Central memory CD8-positive, alpha-beta T cell (primary cell): Measurements from ENCODE around the gene SNF8.

ENCODE experiments used
- ATAC-seq: fragments of 150-1000 bp; cut with Tn5 transposase; replicated peaks from 2 replicates; pipeline ENCODE4 v1.10.0; 2022; ENCODE audit warnings: mild to moderate bottlenecking, moderate FRiP score, moderate number of reproducible peaks; ENCODE audit not compliant: poor library complexity, severe bottlenecking; ENCODE audit errors: extremely low read depth
- DNase-seq, 2 donors: peaks; one replicate each; pipeline ENCODE4 v3.0.0; 2021; ENCODE audit warnings: low spot score in 2 of 2
- H3K27ac Mint-ChIP-seq: one replicate; pipeline ENCODE4 v1.8.0; 2022; ENCODE audit warnings: low read depth, mild to moderate bottlenecking, moderate library complexity, mixed read lengths
- H3K27me3 Mint-ChIP-seq: one replicate; pipeline ENCODE4 v1.8.0; 2022; ENCODE audit warnings: mixed read lengths
- H3K36me3 Mint-ChIP-seq: one replicate; pipeline ENCODE4 v1.8.0; 2022; ENCODE audit warnings: mild to moderate bottlenecking, moderate library complexity, mixed read lengths; ENCODE audit not compliant: insufficient read depth
- H3K4me1 Mint-ChIP-seq: one replicate; pipeline ENCODE4 v1.8.0; 2022; ENCODE audit warnings: mixed read lengths
- H3K4me3 Mint-ChIP-seq: one replicate; pipeline ENCODE4 v1.8.0; 2022; ENCODE audit warnings: mild to moderate bottlenecking, moderate library complexity, mixed read lengths
- H3K9me3 Mint-ChIP-seq: one replicate; pipeline ENCODE4 v1.8.0; 2022; ENCODE audit warnings: mixed read lengths

Gene SNF8, protein sequence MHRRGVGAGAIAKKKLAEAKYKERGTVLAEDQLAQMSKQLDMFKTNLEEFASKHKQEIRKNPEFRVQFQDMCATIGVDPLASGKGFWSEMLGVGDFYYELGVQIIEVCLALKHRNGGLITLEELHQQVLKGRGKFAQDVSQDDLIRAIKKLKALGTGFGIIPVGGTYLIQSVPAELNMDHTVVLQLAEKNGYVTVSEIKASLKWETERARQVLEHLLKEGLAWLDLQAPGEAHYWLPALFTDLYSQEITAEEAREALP

DNA sequence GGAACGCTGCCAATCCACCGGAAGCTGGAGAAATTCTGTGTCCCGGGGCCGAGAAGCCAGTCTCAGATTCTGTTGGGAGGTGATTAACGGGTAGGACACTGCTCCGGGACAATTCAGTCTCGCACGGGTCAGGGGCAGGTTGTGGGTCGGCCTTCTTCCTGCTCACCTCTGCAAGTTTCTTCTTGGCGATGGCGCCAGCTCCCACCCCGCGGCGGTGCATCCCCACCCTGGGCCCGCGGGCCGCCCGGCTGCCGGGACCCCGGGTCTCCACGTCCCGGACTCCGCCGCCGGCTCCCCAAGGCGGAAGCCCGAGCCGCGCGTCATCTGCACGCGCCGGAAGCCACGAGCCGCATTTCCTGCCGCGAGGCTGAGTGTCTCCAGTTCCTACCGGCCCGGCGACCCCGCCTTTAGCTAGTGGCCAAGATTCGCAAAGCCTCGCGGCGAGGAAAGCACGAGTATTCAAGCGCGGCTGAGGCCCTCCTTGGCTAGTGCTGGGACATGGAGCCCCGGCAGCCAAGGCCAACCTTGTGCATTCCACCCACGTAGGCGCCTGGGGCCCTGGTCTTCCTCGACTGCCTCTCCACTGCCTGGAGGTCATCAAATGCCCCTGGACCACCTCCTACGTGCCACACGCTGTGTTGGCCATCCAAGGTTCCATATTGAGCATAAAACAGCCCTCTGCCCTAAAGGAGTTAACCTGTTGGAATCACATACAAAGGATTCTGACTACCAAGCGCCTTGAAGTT is at the start of gene SNF8:
SNF8 (minus strand) TSS at position 328 of the 746 bp plus-strand sequence; CDS start at position 220, 108 bp downstream.
- Mint-ChIP-seq H3K4me3 (peak within 1 kb of the TSS; percentile 98), H3K9me3 (peaks cover 5% of the 10 kb centered on the region), H3K36me3 (peaks cover 27% of the 10 kb centered on the region)

DNA sequence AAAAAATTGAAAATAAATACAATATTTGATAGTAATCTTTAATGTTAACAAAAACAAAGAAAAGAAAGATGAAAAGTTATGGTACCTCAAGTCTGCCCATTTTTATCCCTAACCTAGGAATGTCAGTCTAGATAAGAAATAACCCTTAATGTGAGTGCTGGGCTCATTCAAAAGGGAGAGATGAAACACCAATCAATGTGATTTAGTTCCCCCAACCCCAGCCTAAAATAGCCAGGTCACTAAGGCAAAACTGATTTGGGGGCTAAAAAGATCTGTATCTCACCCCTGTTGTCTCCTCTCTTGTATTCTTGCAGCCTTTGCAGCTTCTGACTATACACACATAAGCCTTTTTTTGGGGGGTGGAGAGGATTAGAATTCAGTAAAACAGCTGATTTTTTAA is 49.3 kb upstream of the SNF8 start:
- Mint-ChIP-seq H3K36me3 (peaks cover 16% of the 10 kb centered on the region), H3K27ac (no peak overlapping the region), H3K4me3 (no peak overlapping the region), H3K9me3 (no peaks in the 10 kb centered on the region), H3K27me3 (peaks cover 92% of the 10 kb centered on the region), H3K4me1 (peaks cover 24% of the 10 kb centered on the region)
- DNase-seq (no peak), ATAC-seq (no peak)

More for the DNA sequence above, at the start of gene SNF8:
- Mint-ChIP-seq H3K4me1 (peaks cover 22% of the 10 kb centered on the region), H3K27ac (peak within 1 kb of the TSS; percentile 99), H3K27me3 (no peaks in the 10 kb centered on the region)
- peak; percentile 85 to 87 for DNase-seq
- ATAC-seq: peak; percentile 93

DNA sequence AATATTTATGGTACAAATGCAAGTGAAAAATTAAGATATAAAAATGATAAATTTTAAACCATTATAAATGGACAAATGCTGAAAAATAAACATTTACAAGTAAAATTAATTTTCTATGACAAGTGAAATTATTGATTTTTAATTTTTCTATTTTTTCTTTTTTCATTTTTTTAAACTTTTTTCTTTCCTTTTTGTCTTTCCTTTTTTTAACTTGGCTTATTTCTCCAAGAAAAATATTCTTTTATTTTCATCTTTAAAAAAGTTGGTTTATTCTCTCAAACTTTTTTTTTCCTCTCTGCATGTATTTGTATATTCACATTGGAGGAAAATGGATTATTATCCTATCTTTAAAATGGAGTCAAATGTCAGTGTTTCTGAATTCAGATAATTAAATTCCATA is 48.7 kb upstream of the SNF8 start:
- no peak for ATAC-seq
- H3K27me3 Mint-ChIP-seq: peaks cover 86% of the 10 kb centered on the region
- H3K36me3 Mint-ChIP-seq: peaks cover 13% of the 10 kb centered on the region
- H3K4me1 Mint-ChIP-seq: peaks cover 19% of the 10 kb centered on the region
- H3K4me3 Mint-ChIP-seq: no peak overlapping the region
- H3K9me3 Mint-ChIP-seq: no peaks in the 10 kb centered on the region
- no peak overlapping the region for H3K27ac Mint-ChIP-seq
- DNase-seq: no peak

DNA sequence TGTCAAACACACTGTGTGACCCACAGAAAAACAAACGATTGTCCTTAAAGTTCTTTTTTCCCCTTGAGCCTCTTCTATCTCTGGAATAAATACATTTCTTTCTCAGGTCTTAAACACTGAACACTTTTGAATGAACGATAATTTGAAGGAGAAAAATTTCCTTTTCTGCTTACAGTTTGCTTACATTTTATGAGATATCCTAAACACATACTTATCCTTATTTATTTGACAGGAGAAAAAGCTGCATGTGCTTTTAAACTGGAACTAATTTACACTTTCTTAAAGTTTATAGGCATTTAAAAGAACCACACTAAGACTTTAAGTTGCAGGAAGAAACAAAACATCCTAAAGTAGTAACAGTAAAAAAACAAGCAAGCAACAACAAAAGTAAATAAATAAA is 47.8 kb upstream of the SNF8 start:
- Mint-ChIP-seq H3K4me3 (no peak overlapping the region), H3K27me3 (peaks cover 83% of the 10 kb centered on the region), H3K27ac (no peak overlapping the region), H3K9me3 (no peaks in the 10 kb centered on the region), H3K4me1 (peaks cover 15% of the 10 kb centered on the region), H3K36me3 (peaks cover 13% of the 10 kb centered on the region)
- no peak for ATAC-seq
- no peak for DNase-seq

DNA sequence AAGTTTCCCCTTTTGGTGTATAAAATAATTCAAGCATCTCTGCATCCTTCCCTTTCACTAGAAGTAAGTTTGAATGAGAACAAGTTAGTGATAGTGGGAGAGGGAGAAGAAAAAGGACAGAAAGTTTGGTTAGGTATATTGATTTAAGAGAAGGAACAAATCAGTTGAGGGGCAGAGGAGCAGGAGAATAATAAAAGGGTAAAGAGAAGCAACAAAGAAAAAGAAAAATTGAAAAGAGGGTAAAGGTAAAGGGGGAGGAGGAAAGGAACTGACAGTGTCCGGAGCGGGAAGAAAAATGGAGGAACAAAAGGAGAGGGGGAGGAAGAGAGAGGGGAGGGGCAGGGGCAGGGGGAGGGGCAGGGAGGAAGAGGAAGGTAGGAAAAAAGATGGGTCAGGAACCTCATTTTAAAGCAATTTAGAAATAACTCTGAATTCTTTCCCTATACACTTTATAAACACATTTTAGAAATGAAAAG is 46.3 kb upstream of the SNF8 start:
- no peak overlapping the region for H3K27ac Mint-ChIP-seq
- ATAC-seq: no peak
- H3K9me3 Mint-ChIP-seq: no peaks in the 10 kb centered on the region
- H3K36me3 Mint-ChIP-seq: peaks cover 4% of the 10 kb centered on the region
- peaks cover 6% of the 10 kb centered on the region for H3K4me1 Mint-ChIP-seq
- peaks cover 79% of the 10 kb centered on the region for H3K27me3 Mint-ChIP-seq
- no peak for DNase-seq
- H3K4me3 Mint-ChIP-seq: no peak overlapping the region

DNA sequence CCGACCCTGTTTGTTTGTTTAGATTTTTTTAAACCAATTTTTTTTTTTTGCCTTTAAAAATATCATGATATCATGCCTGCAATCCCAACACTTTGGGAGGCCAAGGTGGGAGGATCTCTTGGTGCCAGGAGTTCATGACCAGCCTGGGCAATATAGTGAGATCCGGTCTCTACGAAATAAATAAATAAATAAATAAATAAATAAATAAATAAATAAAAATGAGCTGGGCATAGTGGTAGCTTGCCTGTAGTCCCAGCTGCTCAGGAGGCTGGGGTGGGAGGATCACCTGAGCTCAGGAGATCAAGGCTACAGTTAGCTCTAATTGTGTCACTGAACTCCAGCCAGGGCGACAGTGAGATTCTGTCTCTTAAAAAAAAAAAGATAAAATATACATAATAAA is 44.5 kb upstream of the SNF8 start:
- ATAC-seq: no peak
- H3K36me3 Mint-ChIP-seq: peaks cover under 1% of the 10 kb centered on the region
- H3K4me3 Mint-ChIP-seq: no peak overlapping the region
- H3K27ac Mint-ChIP-seq: no peak overlapping the region
- H3K9me3 Mint-ChIP-seq: no peaks in the 10 kb centered on the region
- peaks cover 72% of the 10 kb centered on the region for H3K27me3 Mint-ChIP-seq
- no peaks in the 10 kb centered on the region for H3K4me1 Mint-ChIP-seq
- DNase-seq: no peak

DNA sequence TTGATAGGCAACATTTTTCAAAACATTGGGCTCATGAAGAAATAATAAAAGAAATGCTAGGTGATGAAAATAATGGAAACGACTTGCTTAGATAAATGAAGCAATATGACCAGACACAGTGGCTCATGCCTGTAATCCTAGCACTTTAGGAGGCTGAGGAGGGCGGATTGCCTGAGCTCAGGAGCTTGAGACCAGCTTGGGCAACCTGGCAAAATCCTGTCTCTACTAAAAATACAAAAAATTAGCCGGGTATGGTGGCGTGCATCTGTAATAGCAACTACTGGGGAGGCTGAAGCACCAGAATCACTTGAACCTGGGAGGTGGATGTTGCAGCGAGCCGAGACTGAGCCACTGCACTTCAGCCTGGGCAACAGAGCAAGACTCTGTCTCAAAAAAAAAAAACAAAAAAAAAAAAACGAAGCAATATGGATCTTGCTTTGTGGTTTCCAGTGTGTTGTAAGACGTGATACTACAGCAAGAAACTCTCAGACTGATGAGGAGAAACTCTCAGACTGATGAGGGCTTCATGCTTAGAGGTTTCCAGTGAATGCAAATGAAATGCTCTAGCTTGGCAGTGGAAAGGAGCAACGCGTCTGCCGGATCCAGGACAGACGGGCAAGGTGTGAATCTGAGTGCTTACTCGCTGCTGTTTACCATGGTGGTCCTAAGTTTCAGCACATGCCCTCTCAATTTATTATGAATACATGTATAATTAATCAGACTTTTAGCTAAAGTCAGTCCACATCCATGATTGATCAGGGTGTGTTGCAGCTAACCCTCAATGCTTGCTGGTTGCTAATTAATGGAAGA is 41.0 kb upstream of the SNF8 start:
- Mint-ChIP-seq H3K4me3 (no peak overlapping the region), H3K4me1 (no peaks in the 10 kb centered on the region), H3K27ac (no peak overlapping the region), H3K27me3 (peaks cover 39% of the 10 kb centered on the region), H3K36me3 (peaks cover 2% of the 10 kb centered on the region), H3K9me3 (peaks cover 11% of the 10 kb centered on the region)
- DNase-seq: no peak
- no peak for ATAC-seq

DNA sequence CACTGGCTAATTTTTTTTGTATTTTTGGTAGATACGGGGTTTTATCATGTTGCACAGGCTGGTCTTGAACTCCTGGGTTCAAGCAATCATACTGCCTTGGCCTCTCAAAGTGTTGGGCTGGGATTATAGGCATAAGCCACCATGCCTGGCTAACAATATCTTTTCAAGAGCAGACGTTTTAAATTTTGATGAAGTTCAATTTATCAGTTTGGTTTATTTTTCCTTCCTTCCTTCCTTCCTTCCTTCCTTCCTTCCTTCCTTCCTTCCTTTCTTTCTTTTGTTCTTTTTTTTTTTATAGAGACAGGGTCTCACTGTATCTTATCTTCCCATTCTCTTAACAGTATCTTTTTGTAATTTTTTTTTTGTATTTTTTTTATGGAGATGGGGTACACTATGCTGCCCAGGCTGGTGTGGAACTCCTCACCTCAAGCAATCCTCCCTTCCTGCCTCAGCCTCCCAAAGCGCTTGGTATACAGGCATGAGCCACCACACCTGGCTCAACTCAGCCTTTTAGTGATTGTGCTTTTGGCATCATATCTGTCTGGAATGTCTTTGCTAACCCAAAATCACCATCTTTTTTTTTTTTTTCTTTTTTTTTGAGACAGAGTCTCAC is 37.4 kb upstream of the SNF8 start:
- no peak for ATAC-seq
- Mint-ChIP-seq H3K27me3 (peaks cover 16% of the 10 kb centered on the region), H3K9me3 (peaks cover 11% of the 10 kb centered on the region), H3K27ac (no peak overlapping the region), H3K36me3 (peaks cover 2% of the 10 kb centered on the region), H3K4me1 (no peaks in the 10 kb centered on the region), H3K4me3 (no peak overlapping the region)
- DNase-seq: no peak

DNA sequence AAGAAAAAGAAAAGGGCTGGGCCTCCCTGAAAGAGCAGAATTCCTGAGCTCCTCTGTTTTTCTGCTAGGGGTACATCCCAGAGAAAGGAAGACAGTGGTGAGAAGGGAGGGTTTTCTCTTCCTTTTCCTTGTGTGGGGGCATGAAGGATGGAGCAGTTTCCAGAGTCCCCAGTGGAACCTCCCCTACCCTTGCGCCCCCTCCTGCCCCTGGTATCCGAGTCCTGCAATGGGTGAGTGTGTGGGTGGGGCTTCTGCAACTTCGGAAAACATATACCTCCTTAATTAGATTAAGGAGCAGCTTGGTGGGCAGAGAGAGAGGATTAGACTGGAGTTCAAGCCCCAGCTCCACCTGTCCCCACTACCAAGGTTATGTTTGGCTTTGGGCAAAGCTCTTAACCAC is 29.2 kb upstream of the SNF8 start:
- H3K4me1 Mint-ChIP-seq: no peaks in the 10 kb centered on the region
- H3K27me3 Mint-ChIP-seq: peaks cover 52% of the 10 kb centered on the region
- H3K36me3 Mint-ChIP-seq: peaks cover 2% of the 10 kb centered on the region
- DNase-seq: no peak
- H3K27ac Mint-ChIP-seq: no peak overlapping the region
- no peak for ATAC-seq
- H3K9me3 Mint-ChIP-seq: no peaks in the 10 kb centered on the region
- no peak overlapping the region for H3K4me3 Mint-ChIP-seq

DNA sequence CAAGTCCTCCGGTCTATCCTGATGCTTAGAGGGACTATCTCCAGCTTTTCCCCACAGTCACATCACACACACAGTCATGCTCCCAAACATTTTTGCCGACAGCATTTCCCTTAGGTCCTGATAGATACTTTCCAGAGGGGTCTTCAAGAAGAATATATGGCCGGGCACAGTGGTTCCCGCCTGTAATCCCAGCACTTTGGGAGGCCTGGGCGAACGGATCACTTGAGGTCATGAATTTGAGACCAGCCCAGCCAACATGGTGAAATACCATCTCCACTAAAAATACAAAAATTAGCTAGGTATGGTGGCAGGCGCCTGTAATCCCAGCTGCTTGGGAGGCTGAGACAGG is 28.1 kb upstream of the SNF8 start:
- Mint-ChIP-seq H3K27me3 (peaks cover 62% of the 10 kb centered on the region), H3K4me3 (no peak overlapping the region), H3K4me1 (no peaks in the 10 kb centered on the region), H3K27ac (no peak overlapping the region), H3K36me3 (peaks cover 2% of the 10 kb centered on the region), H3K9me3 (no peaks in the 10 kb centered on the region)
- ATAC-seq (no peak), DNase-seq (no peak)

DNA sequence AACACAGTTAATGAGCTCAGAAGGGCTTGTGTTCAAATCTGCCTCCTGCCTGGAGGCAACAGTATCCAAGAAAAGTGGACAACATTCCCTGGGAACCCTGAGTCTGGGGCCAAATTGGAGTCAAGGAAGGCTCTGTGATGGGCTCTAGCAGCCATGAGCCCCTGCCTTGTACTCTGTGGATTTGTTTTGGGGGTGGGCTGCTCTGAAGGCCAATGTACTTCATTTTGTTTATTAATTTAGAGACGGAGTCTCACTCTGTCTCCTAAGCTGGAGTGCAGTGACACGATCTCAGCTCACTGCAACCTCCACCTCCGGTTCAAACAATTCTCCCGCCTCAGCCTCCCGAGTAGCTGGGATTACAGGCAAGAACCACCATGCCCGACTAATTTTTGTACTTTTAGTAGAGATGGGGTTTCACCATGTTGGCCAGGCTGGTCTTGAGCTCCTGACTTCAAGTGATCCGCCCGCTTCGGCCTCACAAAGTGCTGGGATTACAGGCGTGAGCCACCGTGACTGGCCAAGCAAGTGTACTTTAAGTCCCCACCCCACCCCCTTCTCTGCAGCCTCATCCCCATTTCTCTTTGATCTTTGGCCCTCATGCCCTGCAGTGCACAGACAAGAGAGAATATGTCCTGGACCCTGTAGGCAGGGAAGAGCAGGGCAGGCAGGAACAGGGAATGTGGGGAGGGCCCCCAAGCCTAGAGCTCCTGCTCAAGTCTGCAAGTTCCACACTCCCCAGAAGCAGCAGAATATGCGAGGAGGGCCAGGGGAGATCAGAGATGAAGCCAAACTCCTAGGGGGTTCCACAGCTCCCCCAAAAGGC is 26.4 kb upstream of the SNF8 start:
- DNase-seq (no peak), ATAC-seq (no peak)
- no peak overlapping the region for H3K27ac Mint-ChIP-seq
- H3K27me3 Mint-ChIP-seq: peaks cover 77% of the 10 kb centered on the region
- no peaks in the 10 kb centered on the region for H3K9me3 Mint-ChIP-seq
- no peaks in the 10 kb centered on the region for H3K4me1 Mint-ChIP-seq
- H3K36me3 Mint-ChIP-seq: peaks cover 2% of the 10 kb centered on the region
- no peak overlapping the region for H3K4me3 Mint-ChIP-seq

DNA sequence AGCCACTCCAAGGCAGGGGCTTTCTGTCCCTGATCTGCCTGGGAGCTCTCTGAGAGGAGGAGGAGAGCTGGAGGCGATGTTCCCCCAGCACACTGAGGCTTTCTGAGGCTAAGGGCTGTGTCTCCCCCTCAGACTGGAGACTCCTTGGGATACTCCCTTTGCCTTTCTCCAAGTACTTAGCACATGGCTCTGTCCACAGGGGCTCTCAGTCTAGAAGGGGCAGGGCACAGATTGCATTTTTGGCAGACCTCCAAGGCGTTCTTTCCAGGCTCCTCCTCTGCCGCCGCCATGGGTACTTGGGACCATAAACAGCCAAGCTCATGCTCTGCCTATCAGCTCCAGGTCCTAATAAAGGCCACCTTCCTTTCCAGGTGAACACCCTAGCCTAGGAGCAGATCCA is 25.6 kb upstream of the SNF8 start:
- ATAC-seq: no peak
- no peak for DNase-seq
- Mint-ChIP-seq H3K27me3 (peaks cover 80% of the 10 kb centered on the region), H3K4me1 (no peaks in the 10 kb centered on the region), H3K9me3 (no peaks in the 10 kb centered on the region), H3K27ac (no peak overlapping the region), H3K36me3 (peaks cover 2% of the 10 kb centered on the region), H3K4me3 (no peak overlapping the region)
